Loucy (cell line): ENCODE data around the gene COL13A1.

Experiments
- H2AFZ ChIP-seq: fragments of 200-600 bp; sonication (generic); 2 replicates; pipeline ENCODE4 v1.6.0; 2016; ENCODE audit warnings: antibody characterized with exemption, mild to moderate bottlenecking, low read length, moderate library complexity
- H3F3A ChIP-seq: fragments of 200-600 bp; 2 replicates; pipeline ENCODE4 v1.6.0; 2016; ENCODE audit warnings: antibody characterized with exemption, low read depth, mild to moderate bottlenecking
- H3K27me3 ChIP-seq: fragments of 200-600 bp; sonication (generic); 2 replicates; pipeline ENCODE4 v1.6.1; 2014; ENCODE audit warnings: low read length, mild to moderate bottlenecking; ENCODE audit not compliant: insufficient read depth, poor library complexity, severe bottlenecking
- H3K36me3 ChIP-seq: fragments of 200-600 bp; sonication (generic); 2 replicates; pipeline ENCODE4 v1.6.1; 2016; ENCODE audit warnings: low read length; ENCODE audit not compliant: insufficient read depth
- H3K4me1 ChIP-seq: fragments of 200-600 bp; sonication (generic); 2 replicates; pipeline ENCODE4 v1.5.1; 2014; ENCODE audit warnings: low read length, mild to moderate bottlenecking; ENCODE audit not compliant: insufficient read depth, poor library complexity, severe bottlenecking
- H3K4me2 ChIP-seq: fragments of 200-600 bp; sonication (generic); 2 replicates; pipeline ENCODE4 v1.6.0; 2014; ENCODE audit warnings: antibody characterized with exemption, low read length, low read depth, mild to moderate bottlenecking; ENCODE audit not compliant: poor library complexity, severe bottlenecking
- H3K4me3 ChIP-seq: fragments of 200-600 bp; sonication (generic); 2 replicates; pipeline ENCODE4 v1.5.1; 2014; ENCODE audit warnings: low read length, mild to moderate bottlenecking, mixed read lengths; ENCODE audit not compliant: poor library complexity, severe bottlenecking
- H3K79me2 ChIP-seq: fragments of 200-600 bp; sonication (generic); 2 replicates; pipeline ENCODE4 v1.6.1; 2014; ENCODE audit warnings: low read length; ENCODE audit not compliant: insufficient read depth
- H3K9ac ChIP-seq: fragments of 200-600 bp; sonication (generic); 2 replicates; pipeline ENCODE4 v1.6.0; 2014; ENCODE audit warnings: mild to moderate bottlenecking, low read depth, low read length, moderate library complexity; ENCODE audit not compliant: poor library complexity, severe bottlenecking
- H3K9me2 ChIP-seq: fragments of 200-600 bp; sonication (generic); replicated peaks from 2 replicates; pipeline ENCODE4 v1.6.1; 2016; ENCODE audit warnings: low read depth, low read length, mixed read lengths
- H3K9me3 ChIP-seq: fragments of 200-600 bp; sonication (generic); 2 replicates; pipeline ENCODE4 v1.6.1; 2014; ENCODE audit warnings: mild to moderate bottlenecking, antibody characterized with exemption, low read length, low read depth; ENCODE audit not compliant: insufficient read depth
- H4K20me1 ChIP-seq: fragments of 200-600 bp; sonication (generic); 2 replicates; pipeline ENCODE4 v1.6.0; 2014; ENCODE audit warnings: antibody characterized with exemption, low read length, mild to moderate bottlenecking; ENCODE audit not compliant: insufficient read depth, poor library complexity, severe bottlenecking
- CTCF ChIP-seq: fragments of 200-600 bp; sonication (generic); conservative IDR thresholded peaks from 2 replicates; pipeline ENCODE4 v1.5.1; 2014; ENCODE audit warnings: mild to moderate bottlenecking, antibody characterized with exemption, low read length
- EZH2phosphoT487 ChIP-seq: fragments of 200-600 bp; IDR thresholded peaks from 2 replicates; pipeline ENCODE4 v1.6.1; 2018; ENCODE audit warnings: antibody characterized with exemption, mild to moderate bottlenecking, moderate library complexity, borderline replicate concordance

Gene COL13A1

GRCh38 chr10:69952069-69952800, 150.5 kb downstream of the COL13A1 start:
- no peak overlapping the region for H3K9ac ChIP-seq
- H3K9me3 ChIP-seq: no peaks in the 10 kb centered on the region
- H3K4me2 ChIP-seq: no peak overlapping the region
- no peaks in the 10 kb centered on the region for H3K79me2 ChIP-seq
- no peaks in the 10 kb centered on the region for H3K36me3 ChIP-seq
- no peaks in the 10 kb centered on the region for H3F3A ChIP-seq
- H3K27me3 ChIP-seq: no peaks in the 10 kb centered on the region
- no peak for TF ChIP-seq CTCF
- TF ChIP-seq EZH2phosphoT487: no peak
- no peaks in the 10 kb centered on the region for H3K4me1 ChIP-seq
- no peak overlapping the region for H2AFZ ChIP-seq
- H4K20me1 ChIP-seq: no peaks in the 10 kb centered on the region
- H3K4me3 ChIP-seq: no peak overlapping the region
- no peaks in the 10 kb centered on the region for H3K9me2 ChIP-seq

GRCh38 chr10:69952821-69953221, 151.1 kb downstream of the COL13A1 start:
- no peaks in the 10 kb centered on the region for H3F3A ChIP-seq
- no peaks in the 10 kb centered on the region for H3K79me2 ChIP-seq
- H3K27me3 ChIP-seq: no peaks in the 10 kb centered on the region
- no peak for TF ChIP-seq EZH2phosphoT487
- TF ChIP-seq CTCF: no peak
- no peaks in the 10 kb centered on the region for H3K36me3 ChIP-seq
- H3K4me3 ChIP-seq: no peak overlapping the region
- H3K9me2 ChIP-seq: no peaks in the 10 kb centered on the region
- no peaks in the 10 kb centered on the region for H4K20me1 ChIP-seq
- no peak overlapping the region for H3K9ac ChIP-seq
- no peaks in the 10 kb centered on the region for H3K9me3 ChIP-seq
- H3K4me2 ChIP-seq: no peak overlapping the region
- no peaks in the 10 kb centered on the region for H3K4me1 ChIP-seq
- H2AFZ ChIP-seq: no peak overlapping the region

GRCh38 chr10:69953851-69954250, 152.1 kb downstream of the COL13A1 start:
- Histone ChIP-seq H3K79me2 (no peaks in the 10 kb centered on the region), H3K9me2 (no peaks in the 10 kb centered on the region), H3K4me3 (no peak overlapping the region), H4K20me1 (no peaks in the 10 kb centered on the region), H3K9me3 (no peaks in the 10 kb centered on the region), H3K9ac (no peak overlapping the region), H3K27me3 (no peaks in the 10 kb centered on the region), H3F3A (no peaks in the 10 kb centered on the region), H3K36me3 (no peaks in the 10 kb centered on the region), H3K4me2 (no peak overlapping the region), H3K4me1 (no peaks in the 10 kb centered on the region), H2AFZ (no peak overlapping the region)
- TF ChIP-seq EZH2phosphoT487 (no peak), CTCF (no peak)
